ENCODE data around the gene RBM5. TPM values are rescaled to one million over a fixed set of nuclear protein-coding genes. Genes with fewer than 3 reads are reported as not detected.

The RBM5 gene
- polyA plus RNA-seq, 1 experiment: 253 TPM

- CTCF ChIA-PET: no interaction called here
- DNase-seq (ENCODE audit: low read depth, low spot score): no peak
- H3K9me3 ChIP-seq (ENCODE audit: control insufficient read depth, insufficient read depth, low read length): no peaks in the 10 kb centered on the region
- H3K27me3 ChIP-seq (ENCODE audit: control insufficient read depth, insufficient read depth, low read length): no peaks in the 10 kb centered on the region
- TF ChIP-seq CTCF (IDR thresholded peaks at IDR 0.05; ENCODE audit: low read depth, low read length): no peak
- no peak overlapping the region for H3K4me3 ChIP-seq (ENCODE audit: low read depth, low read length)
- POLR2A ChIA-PET: no interaction called here
- H3K27ac ChIP-seq (ENCODE audit: low read depth, low read length): peak overlapping the region; percentile 31
Measured at GRCh38 chr3:50167841-50168209, 79.1 kb downstream of the RBM5 start.

- ChIA-PET POLR2A (no interaction called here), CTCF (no interaction called here)
- H3K27ac ChIP-seq (ENCODE audit: low read depth, low read length): no peak overlapping the region
- H3K4me3 ChIP-seq (ENCODE audit: low read depth, low read length): no peak overlapping the region
- no peak for TF ChIP-seq CTCF (IDR thresholded peaks at IDR 0.05; ENCODE audit: low read depth, low read length)
- no peaks in the 10 kb centered on the region for H3K9me3 ChIP-seq (ENCODE audit: control insufficient read depth, insufficient read depth, low read length)
- no peaks in the 10 kb centered on the region for H3K27me3 ChIP-seq (ENCODE audit: control insufficient read depth, insufficient read depth, low read length)
- DNase-seq (ENCODE audit: low read depth, low spot score): no peak
Measured at GRCh38 chr3:50168388-50168787, 79.7 kb downstream of the RBM5 start.

Other genes starting within 250 kb of the RBM5 start
- 1.7 and 2.3 TPM in 2 replicates for gene TRAIP, start 232.4 kb upstream of the RBM5 start, polyA plus RNA-seq (2011; rRNA removed)
- not detected in 2 replicates for gene CAMKV, start 219.0 kb upstream of the RBM5 start, polyA plus RNA-seq (2011; rRNA removed)
- 0.10 and 0.41 TPM in 2 replicates for gene MST1R, start 185.0 kb upstream of the RBM5 start, polyA plus RNA-seq (2011; rRNA removed)
- gene MON1A, start 159.1 kb upstream of the RBM5 start, polyA plus RNA-seq (2011; rRNA removed): 7.1 and 8.1 TPM in 2 replicates
- 48.4 and 62.8 TPM in 2 replicates for gene RBM6, start 148.8 kb upstream of the RBM5 start, polyA plus RNA-seq (2011; rRNA removed)
- 14.7 and 17.1 TPM in 2 replicates for gene SEMA3F, start 66.4 kb downstream of the RBM5 start, polyA plus RNA-seq (2011; rRNA removed)
- not detected in 2 replicates for gene GNAT1, start 102.7 kb downstream of the RBM5 start, polyA plus RNA-seq (2011; rRNA removed)
- gene SLC38A3, start 116.4 kb downstream of the RBM5 start, polyA plus RNA-seq (2011; rRNA removed): 0.06 and 0.11 TPM in 2 replicates
- gene GNAI2, start 147.3 kb downstream of the RBM5 start, polyA plus RNA-seq (2011; rRNA removed): 603 and 661 TPM in 2 replicates
- 22.0 and 24.7 TPM in 2 replicates for gene SEMA3B, start 180.2 kb downstream of the RBM5 start, polyA plus RNA-seq (2011; rRNA removed)
- not detected in 2 replicates for gene LSMEM2, start 190.2 kb downstream of the RBM5 start, polyA plus RNA-seq (2011; rRNA removed)
- gene IFRD2, start 203.5 kb downstream of the RBM5 start, polyA plus RNA-seq (2011; rRNA removed): 19.3 and 20.6 TPM in 2 replicates
- 3.0 and 4.7 TPM in 2 replicates for gene HYAL3, start 210.5 kb downstream of the RBM5 start, polyA plus RNA-seq (2011; rRNA removed)
- gene NAA80, start 210.5 kb downstream of the RBM5 start, polyA plus RNA-seq (2011; rRNA removed): 2.0 and 4.6 TPM in 2 replicates
- 0.25 and 0.32 TPM in 2 replicates for gene HYAL1, start 214.7 kb downstream of the RBM5 start, polyA plus RNA-seq (2011; rRNA removed)
- 46.6 and 59.7 TPM in 2 replicates for gene HYAL2, start 233.8 kb downstream of the RBM5 start, polyA plus RNA-seq (2011; rRNA removed)
- gene TUSC2, start 239.3 kb downstream of the RBM5 start, polyA plus RNA-seq (2011; rRNA removed): 25.3 and 28.1 TPM in 2 replicates